Ishikawa (cell line): ENCODE results near the gene KCNK5.

Experiments used
- CEBPB ChIP-seq: IDR thresholded peaks from 2 replicates; pipeline ENCODE4 v1.6.1; 2012
- CREB1 ChIP-seq: IDR thresholded peaks from 2 replicates; pipeline ENCODE4 v1.6.1; 2012; ENCODE audit warnings: low read depth
- EGR1 ChIP-seq: IDR thresholded peaks from 2 replicates; pipeline ENCODE4 v1.6.1; 2012
- EP300 ChIP-seq: IDR thresholded peaks from 2 replicates; pipeline ENCODE4 v1.6.1; 2012; ENCODE audit warnings: borderline replicate concordance
- FOXM1 ChIP-seq: IDR thresholded peaks from 2 replicates; pipeline ENCODE4 v1.6.1; 2012; ENCODE audit warnings: low read depth, borderline replicate concordance
- NFIC ChIP-seq: IDR thresholded peaks from 2 replicates; pipeline ENCODE4 v1.6.1; 2012
- RAD21 ChIP-seq: IDR thresholded peaks from 2 replicates; pipeline ENCODE4 v1.6.1; 2012; ENCODE audit warnings: low read depth
- TAF1 ChIP-seq: IDR thresholded peaks from 2 replicates; pipeline ENCODE4 v1.6.1; 2012; ENCODE audit warnings: low read depth, mild to moderate bottlenecking
- TCF12 ChIP-seq: IDR thresholded peaks from 2 replicates; pipeline ENCODE4 v1.6.1; 2012; ENCODE audit warnings: low read depth
- TEAD4 ChIP-seq: IDR thresholded peaks from 2 replicates; pipeline ENCODE4 v1.6.1; 2012
- YY1 ChIP-seq: IDR thresholded peaks from 2 replicates; pipeline ENCODE4 v1.6.1; 2012; ENCODE audit warnings: low read depth
- ZBTB7A ChIP-seq: IDR thresholded peaks from 2 replicates; pipeline ENCODE4 v1.6.1; 2012; ENCODE audit warnings: low read depth
- TF ChIP-seq, protein P1 (sequence below): IDR thresholded peaks from 2 replicates; pipeline ENCODE4 v1.6.1; 2012; ENCODE audit warnings: low read depth, mild to moderate bottlenecking
- TF ChIP-seq, protein P2 (sequence below): IDR thresholded peaks from 2 replicates; pipeline ENCODE4 v1.6.1; 2012
- TF ChIP-seq, protein P3 (sequence below): IDR thresholded peaks from 2 replicates; pipeline ENCODE4 v1.6.1; 2012

Gene KCNK5

DNA sequence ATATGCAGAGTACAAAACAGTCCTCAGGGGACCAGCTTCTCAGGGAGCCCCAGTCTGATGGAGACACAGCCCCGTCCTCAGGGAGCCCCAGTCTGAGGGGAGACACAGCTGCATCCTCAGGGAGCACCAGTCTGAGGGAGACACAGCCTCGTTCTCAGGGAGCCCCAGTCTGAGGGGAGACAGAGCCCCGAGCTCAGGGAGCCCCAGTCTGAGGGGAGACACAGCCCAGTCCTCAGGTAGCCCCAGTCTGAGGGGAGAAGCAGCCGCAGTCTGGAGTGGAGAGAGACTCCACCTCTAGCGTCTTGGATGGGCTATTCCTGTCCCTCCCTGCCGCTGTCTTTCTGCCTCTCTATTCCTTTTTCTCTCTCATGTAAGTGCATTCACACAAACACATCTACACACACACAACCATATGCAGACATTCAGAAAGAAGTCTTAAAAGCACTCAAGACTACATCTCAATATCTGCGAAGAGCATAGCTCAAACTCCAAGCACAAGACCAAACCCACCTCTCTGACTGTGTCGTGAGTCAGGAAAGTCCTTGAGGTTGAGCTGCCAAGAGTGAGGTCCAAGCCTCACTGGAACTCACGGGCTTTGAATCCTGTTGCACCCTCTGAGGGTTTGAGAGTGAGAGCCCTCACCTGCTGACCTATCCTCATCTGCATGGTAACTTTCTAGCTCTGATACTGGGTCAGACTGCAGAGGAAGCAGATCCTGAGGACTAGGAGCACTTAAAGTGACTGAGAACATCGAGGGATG is 61.2 kb downstream of the KCNK5 start:
- no peak for TF ChIP-seq TAF1
- TF ChIP-seq TCF12 = no peak
- TF ChIP-seq ZBTB7A = no peak

DNA sequence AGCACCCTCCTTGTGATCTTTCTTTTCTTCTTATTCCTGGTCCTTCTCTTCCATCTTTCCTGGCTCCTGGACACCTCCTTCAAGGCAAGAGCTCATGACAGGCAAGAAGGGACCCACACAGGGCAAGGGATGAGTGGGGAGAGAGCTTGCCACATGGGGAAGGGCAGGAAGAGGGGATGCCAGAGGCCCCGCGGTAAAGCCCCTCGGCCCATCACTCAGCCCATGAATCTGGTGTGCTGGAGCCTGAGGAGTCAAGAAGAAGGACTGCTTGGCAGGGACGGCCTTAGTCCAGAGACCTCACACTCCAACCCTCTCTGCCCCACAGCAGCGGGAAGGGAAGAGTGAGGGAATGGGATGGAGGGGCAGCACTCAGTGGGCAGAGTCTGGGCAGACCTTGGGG is 62.0 kb downstream of the KCNK5 start:
- TF ChIP-seq, protein P1, sequence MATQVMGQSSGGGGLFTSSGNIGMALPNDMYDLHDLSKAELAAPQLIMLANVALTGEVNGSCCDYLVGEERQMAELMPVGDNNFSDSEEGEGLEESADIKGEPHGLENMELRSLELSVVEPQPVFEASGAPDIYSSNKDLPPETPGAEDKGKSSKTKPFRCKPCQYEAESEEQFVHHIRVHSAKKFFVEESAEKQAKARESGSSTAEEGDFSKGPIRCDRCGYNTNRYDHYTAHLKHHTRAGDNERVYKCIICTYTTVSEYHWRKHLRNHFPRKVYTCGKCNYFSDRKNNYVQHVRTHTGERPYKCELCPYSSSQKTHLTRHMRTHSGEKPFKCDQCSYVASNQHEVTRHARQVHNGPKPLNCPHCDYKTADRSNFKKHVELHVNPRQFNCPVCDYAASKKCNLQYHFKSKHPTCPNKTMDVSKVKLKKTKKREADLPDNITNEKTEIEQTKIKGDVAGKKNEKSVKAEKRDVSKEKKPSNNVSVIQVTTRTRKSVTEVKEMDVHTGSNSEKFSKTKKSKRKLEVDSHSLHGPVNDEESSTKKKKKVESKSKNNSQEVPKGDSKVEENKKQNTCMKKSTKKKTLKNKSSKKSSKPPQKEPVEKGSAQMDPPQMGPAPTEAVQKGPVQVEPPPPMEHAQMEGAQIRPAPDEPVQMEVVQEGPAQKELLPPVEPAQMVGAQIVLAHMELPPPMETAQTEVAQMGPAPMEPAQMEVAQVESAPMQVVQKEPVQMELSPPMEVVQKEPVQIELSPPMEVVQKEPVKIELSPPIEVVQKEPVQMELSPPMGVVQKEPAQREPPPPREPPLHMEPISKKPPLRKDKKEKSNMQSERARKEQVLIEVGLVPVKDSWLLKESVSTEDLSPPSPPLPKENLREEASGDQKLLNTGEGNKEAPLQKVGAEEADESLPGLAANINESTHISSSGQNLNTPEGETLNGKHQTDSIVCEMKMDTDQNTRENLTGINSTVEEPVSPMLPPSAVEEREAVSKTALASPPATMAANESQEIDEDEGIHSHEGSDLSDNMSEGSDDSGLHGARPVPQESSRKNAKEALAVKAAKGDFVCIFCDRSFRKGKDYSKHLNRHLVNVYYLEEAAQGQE = no peak
- no peak for TF ChIP-seq TCF12
- TF ChIP-seq TAF1 = no peak
- no peak for TF ChIP-seq ZBTB7A

DNA sequence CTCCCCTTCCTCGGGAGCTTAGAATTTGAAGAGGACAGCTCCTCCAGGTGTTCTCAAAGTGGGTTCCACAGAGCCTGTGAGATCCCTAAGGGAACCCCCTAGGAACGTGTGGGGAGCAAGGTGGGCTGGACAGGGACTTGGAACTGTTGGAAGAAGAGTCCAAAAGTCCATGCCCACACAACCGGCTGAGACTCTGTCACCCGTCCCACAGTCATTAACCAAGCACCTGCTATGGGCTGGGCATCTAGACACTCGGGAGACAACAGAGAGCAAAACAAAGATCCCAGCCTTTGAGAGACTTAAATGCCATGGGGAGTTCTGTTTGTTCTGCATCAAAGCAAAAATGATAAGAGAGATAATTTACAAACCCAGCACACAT is 62.4 kb downstream of the KCNK5 start:
- TF ChIP-seq TEAD4 (no peak), ZBTB7A (no peak), CREB1 (no peak), NFIC (no peak), YY1 (no peak), CEBPB (no peak)

DNA sequence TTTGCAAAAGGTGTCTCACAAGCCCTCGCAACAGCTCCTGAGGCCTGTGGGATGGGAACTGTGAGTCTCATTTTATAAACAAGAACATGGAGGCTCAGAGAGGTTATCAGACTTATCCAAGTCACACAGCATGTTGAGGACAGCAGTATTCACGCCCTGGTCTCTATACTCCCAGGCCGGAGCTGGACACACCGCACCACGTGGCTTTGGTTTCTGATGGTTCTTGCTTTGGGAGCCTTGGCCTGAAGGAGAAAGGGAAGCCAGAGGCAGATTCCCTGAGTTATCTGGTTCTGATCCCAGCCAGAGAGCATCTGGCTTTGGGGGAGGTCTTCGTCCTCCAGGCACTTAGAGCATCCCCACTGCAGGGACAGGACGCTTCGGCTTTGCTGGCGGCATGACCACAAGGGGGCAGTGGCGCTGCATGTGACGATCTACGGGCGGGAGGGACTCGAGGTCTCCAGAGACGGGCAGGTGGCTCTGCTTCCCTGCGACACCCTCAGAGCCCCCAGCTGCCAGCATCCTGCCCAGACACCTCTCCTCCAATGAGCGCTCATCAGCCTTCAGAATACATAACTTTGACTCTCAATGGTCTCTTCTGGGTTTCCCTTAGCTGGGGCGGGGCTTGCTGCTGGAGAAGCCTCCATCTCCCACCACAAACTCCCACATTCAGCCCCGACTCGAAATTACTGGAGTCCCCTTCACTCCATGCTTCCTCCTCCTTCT is 62.9 kb downstream of the KCNK5 start:
- TF ChIP-seq ZBTB7A (no peak), YY1 (0 out of 2 replicates have a peak, but pooled peaks have one; percentile 16), NFIC (no peak), EGR1 (no peak), CEBPB (no peak), CREB1 (no peak), EP300 (no peak), FOXM1 (no peak), TCF12 (no peak), RAD21 (peak; percentile 99), TEAD4 (no peak), TAF1 (no peak)
- TF ChIP-seq, protein P2, sequence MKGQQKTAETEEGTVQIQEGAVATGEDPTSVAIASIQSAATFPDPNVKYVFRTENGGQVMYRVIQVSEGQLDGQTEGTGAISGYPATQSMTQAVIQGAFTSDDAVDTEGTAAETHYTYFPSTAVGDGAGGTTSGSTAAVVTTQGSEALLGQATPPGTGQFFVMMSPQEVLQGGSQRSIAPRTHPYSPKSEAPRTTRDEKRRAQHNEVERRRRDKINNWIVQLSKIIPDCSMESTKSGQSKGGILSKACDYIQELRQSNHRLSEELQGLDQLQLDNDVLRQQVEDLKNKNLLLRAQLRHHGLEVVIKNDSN = no peak
- TF ChIP-seq, protein P1 = no peak
- TF ChIP-seq, protein P3, sequence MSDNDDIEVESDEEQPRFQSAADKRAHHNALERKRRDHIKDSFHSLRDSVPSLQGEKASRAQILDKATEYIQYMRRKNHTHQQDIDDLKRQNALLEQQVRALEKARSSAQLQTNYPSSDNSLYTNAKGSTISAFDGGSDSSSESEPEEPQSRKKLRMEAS = peak; percentile 88

DNA sequence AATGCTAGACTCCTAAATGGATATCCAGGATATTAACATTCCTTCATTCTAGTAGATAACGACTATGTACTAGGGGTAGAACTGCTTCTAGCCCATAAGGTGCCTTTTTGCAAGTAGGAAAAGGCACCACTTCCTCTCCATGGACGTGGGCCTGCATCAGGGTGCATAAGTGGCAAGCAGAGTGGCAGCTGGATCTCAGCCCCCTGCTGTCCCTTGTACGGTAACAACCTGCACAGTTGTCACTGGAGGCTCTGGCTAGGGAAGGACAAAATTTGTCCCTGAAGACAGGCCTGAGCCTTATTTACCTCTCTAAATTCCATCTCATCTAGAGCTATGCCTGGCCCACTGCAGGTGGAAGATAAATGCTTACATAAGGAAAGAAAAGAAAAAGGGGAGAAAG is 71.8 kb downstream of the KCNK5 start:
- TF ChIP-seq NFIC (no peak), RAD21 (no peak), YY1 (no peak), CREB1 (no peak), ZBTB7A (no peak), TCF12 (no peak), FOXM1 (no peak), EP300 (no peak)
- TF ChIP-seq, protein P3 = no peak

DNA sequence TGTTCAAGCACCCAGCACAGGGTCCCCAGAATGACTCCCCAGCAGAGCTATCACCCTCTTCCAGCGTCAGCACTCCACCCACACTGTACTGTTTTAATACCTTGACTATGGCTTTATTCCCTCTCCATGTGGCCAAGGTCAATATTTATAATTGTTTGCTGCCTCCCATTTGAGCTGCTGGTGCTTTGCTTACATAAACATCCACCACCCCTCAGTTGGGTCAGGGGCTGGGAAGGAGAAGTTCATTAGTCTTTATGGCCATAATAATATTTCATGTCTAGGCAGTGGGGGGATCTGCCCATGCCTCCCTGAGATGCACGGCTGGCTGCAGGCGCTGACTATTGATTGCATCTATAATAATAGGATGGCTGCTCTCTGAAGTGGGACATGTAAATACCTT is 72.5 kb downstream of the KCNK5 start:
- no peak for TF ChIP-seq TEAD4
- no peak for TF ChIP-seq CREB1
- no peak for TF ChIP-seq TAF1
- TF ChIP-seq YY1 = no peak
- no peak for TF ChIP-seq RAD21
- no peak for TF ChIP-seq NFIC
- TF ChIP-seq EP300 = no peak
- TF ChIP-seq, protein P1 = no peak
- TF ChIP-seq TCF12 = no peak
- TF ChIP-seq FOXM1 = no peak
- TF ChIP-seq, protein P3 = no peak
- no peak for TF ChIP-seq ZBTB7A
- no peak for TF ChIP-seq CEBPB
- TF ChIP-seq, protein P2 = no peak
- TF ChIP-seq EGR1 = no peak
